CD1c-positive myeloid dendritic cell (primary cell): ENCODE measurements around the gene BRMS1L.

Source experiments
- DNase-seq: peaks from one replicate; pipeline ENCODE4 v3.0.0-alpha.2; 2016; ENCODE audit errors: extremely low spot score

BRMS1L gene

GRCh38 chr14:35865611-35866324 is 39.6 kb downstream of the BRMS1L start:
- DNase-seq = peak; percentile 4

GRCh38 chr14:35866595-35867279 is 40.6 kb downstream of the BRMS1L start:
- DNase-seq = no peak

- no peak for DNase-seq
Observed at GRCh38 chr14:35867280-35867629, 41.1 kb downstream of the BRMS1L start.

- DNase-seq = no peak
Observed at GRCh38 chr14:35875296-35875695, 49.2 kb downstream of the BRMS1L start.

- DNase-seq = no peak
Observed at GRCh38 chr14:35877276-35877675, 51.1 kb downstream of the BRMS1L start.

- DNase-seq = peak; percentile 41
Observed at GRCh38 chr14:35878272-35879150, 52.4 kb downstream of the BRMS1L start.

- peak; percentile 53 for DNase-seq
Observed at GRCh38 chr14:35879151-35879648, 53.1 kb downstream of the BRMS1L start.

GRCh38 chr14:35879654-35880249 is 53.6 kb downstream of the BRMS1L start:
- DNase-seq = peak; percentile 20

GRCh38 chr14:35881280-35881679 is 55.1 kb downstream of the BRMS1L start:
- DNase-seq = no peak

GRCh38 chr14:35883677-35884293 is 57.6 kb downstream of the BRMS1L start:
- peak; percentile 21 for DNase-seq

GRCh38 chr14:35890308-35890707 is 64.2 kb downstream of the BRMS1L start:
- no peak for DNase-seq

GRCh38 chr14:35895256-35895655 is 69.1 kb downstream of the BRMS1L start:
- no peak for DNase-seq

GRCh38 chr14:35897616-35898111 is 71.5 kb downstream of the BRMS1L start:
- DNase-seq = no peak

- DNase-seq = no peak
Observed at GRCh38 chr14:35898217-35898775, 72.2 kb downstream of the BRMS1L start.

GRCh38 chr14:35900741-35901140 is 74.6 kb downstream of the BRMS1L start:
- DNase-seq = no peak

- no peak for DNase-seq
Observed at GRCh38 chr14:35909665-35910064, 83.5 kb downstream of the BRMS1L start.

- no peak for DNase-seq
Observed at GRCh38 chr14:35910191-35910590, 84.1 kb downstream of the BRMS1L start.

- DNase-seq = no peak
Observed at GRCh38 chr14:35911097-35911496, 85.0 kb downstream of the BRMS1L start.

GRCh38 chr14:35915185-35915584 is 89.0 kb downstream of the BRMS1L start:
- no peak for DNase-seq

- DNase-seq = no peak
Observed at GRCh38 chr14:35915775-35916174, 89.6 kb downstream of the BRMS1L start.
